ENCODE measurements around the gene SPIRE1.

Gene SPIRE1

DNA sequence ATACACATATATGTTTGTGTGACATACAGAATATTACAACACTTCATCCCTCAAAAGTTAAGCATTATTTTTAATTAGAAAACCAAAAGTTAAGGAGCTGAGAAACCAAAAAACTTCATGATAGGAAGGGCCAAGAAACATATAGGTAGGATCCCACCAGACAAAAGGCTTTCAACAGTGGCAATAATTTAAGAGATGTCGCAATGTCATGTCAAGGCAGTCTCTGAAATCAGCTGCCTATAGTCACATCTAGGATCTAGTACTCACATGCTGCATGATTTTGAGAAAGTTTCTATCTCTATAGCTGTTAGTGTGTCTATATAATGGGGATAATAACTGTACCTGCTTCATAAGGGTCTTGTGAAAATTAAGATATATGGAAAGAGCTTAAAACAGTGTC lies 72.7 kb downstream of the SPIRE1 start:
- TF ChIP-seq, protein P1, sequence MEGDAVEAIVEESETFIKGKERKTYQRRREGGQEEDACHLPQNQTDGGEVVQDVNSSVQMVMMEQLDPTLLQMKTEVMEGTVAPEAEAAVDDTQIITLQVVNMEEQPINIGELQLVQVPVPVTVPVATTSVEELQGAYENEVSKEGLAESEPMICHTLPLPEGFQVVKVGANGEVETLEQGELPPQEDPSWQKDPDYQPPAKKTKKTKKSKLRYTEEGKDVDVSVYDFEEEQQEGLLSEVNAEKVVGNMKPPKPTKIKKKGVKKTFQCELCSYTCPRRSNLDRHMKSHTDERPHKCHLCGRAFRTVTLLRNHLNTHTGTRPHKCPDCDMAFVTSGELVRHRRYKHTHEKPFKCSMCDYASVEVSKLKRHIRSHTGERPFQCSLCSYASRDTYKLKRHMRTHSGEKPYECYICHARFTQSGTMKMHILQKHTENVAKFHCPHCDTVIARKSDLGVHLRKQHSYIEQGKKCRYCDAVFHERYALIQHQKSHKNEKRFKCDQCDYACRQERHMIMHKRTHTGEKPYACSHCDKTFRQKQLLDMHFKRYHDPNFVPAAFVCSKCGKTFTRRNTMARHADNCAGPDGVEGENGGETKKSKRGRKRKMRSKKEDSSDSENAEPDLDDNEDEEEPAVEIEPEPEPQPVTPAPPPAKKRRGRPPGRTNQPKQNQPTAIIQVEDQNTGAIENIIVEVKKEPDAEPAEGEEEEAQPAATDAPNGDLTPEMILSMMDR (conservative IDR thresholded peaks at IDR 0.05; ENCODE audit: low read length): no peak
- no peak for DNase-seq (ENCODE audit: low read depth)
- no peak overlapping the region for H3K4me3 ChIP-seq (ENCODE audit: low read length)

DNA sequence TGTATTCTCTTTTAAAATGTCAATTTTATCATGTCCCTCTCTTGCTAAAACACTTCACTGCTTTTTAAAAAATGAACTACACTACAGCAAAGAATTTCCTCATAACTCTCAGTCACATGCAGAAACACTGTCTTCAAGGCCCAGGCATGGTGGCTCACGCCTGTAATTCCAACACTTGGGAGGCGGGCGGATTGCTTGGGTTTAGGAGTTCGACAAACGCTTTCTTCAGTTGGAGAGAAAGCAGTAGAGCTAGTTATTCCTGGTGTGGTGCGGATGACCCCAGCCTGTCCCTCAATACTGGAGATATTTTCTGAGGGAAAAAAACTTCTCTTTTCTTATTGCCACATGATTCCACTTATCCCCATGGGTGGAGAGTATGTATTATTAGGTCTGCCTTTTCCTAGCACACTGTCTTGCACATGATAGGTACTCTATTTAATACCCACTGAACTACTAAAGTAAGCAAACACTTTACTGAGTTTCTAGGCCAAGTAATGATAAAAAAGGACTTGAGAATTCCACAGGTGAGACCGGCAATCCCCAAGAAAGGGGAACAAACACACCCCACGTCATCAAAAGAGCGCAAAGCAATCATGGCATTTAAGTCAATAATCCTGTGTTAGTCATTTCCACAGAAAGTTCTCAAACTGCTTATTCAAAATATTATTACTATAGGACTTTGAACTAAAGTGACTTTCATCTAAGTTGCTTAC lies 77.1 kb downstream of the SPIRE1 start:
- H3K4me3 ChIP-seq (ENCODE audit: low read length): no peak overlapping the region
- no peak for DNase-seq (ENCODE audit: low read depth)
- TF ChIP-seq, protein P1 (conservative IDR thresholded peaks at IDR 0.05; ENCODE audit: low read length): no peak

DNA sequence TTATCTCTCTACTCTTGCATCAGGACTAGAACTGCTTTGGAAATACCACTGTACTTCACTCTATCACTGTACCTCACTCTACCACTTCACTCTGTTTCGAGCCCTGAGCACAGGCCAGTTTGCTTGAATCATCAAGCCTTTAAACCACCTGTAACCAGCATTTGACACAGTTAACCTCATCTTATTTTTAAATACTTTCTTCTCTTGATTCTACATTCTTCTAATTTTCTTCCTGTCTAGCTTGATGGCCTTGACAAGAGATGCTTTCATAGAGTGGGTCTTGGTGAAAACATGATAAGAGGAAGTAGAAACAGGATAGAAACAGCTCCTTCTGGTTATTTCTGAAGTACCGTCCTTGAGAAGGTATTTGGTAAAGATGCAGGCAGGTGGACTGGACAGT lies 78.1 kb downstream of the SPIRE1 start:
- TF ChIP-seq, protein P1 (conservative IDR thresholded peaks at IDR 0.05; ENCODE audit: low read length): no peak
- DNase-seq (ENCODE audit: low read depth): no peak
- no peak overlapping the region for H3K4me3 ChIP-seq (ENCODE audit: low read length)

DNA sequence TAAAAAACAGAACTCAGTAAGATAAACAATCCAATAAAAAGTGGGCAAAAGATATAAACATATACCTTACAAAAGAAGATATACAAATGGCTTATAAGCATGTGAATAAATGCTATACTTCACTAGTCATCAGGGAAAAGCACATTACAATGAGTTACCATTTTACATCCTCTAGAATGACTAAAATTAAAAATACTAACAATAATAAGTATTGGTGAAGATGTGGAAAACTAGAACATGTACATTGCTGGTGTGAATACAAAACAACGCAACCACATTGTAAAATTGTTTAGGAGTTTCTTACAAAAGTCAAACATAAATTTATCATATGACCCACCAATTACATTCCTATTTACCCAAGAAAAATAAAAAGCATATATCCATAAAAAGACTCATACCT lies 80.1 kb downstream of the SPIRE1 start:
- TF ChIP-seq, protein P1 (conservative IDR thresholded peaks at IDR 0.05; ENCODE audit: low read length): no peak
- H3K4me3 ChIP-seq (ENCODE audit: low read length): no peak overlapping the region
- no peak for DNase-seq (ENCODE audit: low read depth)

DNA sequence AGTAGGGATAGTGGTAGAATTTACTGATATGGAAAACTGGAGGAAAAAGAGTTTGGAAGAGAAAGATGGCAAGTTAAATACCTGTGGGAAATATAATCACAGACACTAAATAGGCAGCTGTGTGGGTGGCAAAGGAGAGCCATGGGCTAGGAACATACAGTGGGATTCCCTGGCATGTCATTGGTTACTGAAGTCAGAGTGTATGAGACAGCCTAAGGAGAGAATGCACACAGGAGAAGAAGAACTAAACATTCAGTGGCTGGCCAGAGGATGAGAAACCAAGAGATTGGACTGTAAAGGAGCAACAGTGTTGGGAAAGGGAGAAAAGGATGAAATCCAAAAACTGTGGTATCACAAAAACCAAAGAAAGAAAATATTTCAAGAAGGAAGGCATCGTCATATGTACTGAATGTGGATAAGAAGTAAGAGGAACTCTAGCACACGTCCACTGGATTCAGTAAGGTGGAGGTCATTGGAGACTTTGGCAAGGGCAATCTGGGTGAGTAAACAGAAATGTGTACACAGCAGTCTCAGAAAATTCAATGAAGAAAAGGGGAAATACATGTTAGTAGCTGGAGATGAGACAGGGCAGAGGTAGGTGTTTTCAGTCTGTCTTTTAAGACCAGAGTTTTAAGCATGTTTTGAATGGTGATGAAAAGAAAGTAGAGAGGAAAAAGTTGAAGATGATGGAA lies 83.3 kb downstream of the SPIRE1 start:
- no peak for DNase-seq (ENCODE audit: low read depth)
- no peak overlapping the region for H3K4me3 ChIP-seq (ENCODE audit: low read length)
- TF ChIP-seq, protein P1 (conservative IDR thresholded peaks at IDR 0.05; ENCODE audit: low read length): no peak

DNA sequence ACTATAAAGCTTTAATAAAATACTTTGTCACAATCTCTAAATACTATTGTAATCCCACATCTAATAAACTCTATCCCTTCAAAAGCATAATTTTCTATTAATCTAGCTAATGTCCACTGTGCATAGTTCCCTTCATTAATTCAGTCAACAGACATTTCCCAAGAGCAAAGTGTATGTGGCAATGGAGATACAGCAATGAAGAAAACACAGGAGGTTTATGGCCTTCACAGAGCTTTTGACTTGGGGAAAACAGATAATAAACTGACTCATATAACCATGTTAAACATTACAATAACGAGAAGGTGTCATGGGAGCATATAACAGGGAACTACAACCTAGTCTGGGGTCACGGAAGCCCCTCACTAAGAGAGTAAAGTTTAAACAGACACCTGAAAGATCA lies 86.3 kb downstream of the SPIRE1 start:
- no peak overlapping the region for H3K4me3 ChIP-seq (ENCODE audit: low read length)
- TF ChIP-seq, protein P1 (conservative IDR thresholded peaks at IDR 0.05; ENCODE audit: low read length): no peak
- no peak for DNase-seq (ENCODE audit: low read depth)

DNA sequence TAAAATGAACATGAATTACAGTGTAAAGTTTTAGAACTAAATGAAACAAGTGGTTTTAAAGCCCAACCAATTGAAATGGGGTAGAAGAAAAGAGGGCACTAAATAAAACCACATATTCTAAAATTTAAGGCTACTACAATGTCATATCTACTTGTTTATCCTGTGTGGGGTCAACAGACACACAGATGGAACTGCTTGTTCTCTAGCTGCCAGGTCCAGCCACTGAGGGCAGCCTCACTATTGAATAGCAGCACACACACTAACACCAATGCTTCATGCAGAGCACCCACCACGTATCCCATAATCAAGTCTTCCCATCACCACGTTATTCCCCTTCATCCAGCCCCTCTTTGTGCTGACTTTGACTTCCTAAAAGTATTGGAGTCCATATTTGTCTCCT lies 88.1 kb downstream of the SPIRE1 start:
- H3K4me3 ChIP-seq (ENCODE audit: low read length): no peak overlapping the region
- TF ChIP-seq, protein P1 (conservative IDR thresholded peaks at IDR 0.05; ENCODE audit: low read length): no peak
- DNase-seq (ENCODE audit: low read depth): no peak

Data from AG10803 (cell line).